B cell (primary cell): Measurements from ENCODE around the gene PI4KB.

Experiments used
- CTCF ChIP-seq: fragments of 200-600 bp; IDR thresholded peaks from one replicate; pipeline ENCODE4 v1.8.0; 2022; ENCODE audit warnings: antibody characterized with exemption, mild to moderate bottlenecking
- EZH2 ChIP-seq: IDR thresholded peaks from 2 replicates; pipeline ENCODE4 v1.6.1; 2012; ENCODE audit warnings: borderline replicate concordance, low read depth, mild to moderate bottlenecking, moderate library complexity, low read length; ENCODE audit not compliant: insufficient read depth, poor library complexity, severe bottlenecking

DNA sequence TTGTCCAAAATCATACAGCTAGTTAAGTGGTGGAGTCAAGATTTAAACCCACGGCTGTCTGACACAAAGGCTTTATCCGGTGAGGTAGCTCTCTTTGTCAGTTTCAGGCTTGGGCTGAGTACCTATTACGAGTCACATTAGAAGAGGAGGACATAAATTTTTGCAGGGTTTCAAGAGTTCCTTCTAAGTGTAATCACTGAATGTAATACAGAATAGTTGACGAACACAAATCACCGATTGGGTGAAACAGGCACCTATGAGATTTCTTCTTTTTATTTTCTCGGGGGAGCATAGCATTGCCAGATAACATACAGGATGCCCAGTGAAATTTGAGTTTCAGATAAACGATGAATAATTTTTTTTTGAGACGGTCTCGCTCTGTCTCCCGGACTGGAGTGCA, 71.8 kb downstream of the PI4KB start:
- TF ChIP-seq CTCF = no peak
- no peak for TF ChIP-seq EZH2
